ENCODE measurements around the gene RBM39. TPM values are rescaled to one million over a fixed set of nuclear protein-coding genes. Genes with fewer than 3 reads are reported as not detected.

RBM39 gene
- total and polyA plus RNA-seq, 2 experiments from 2014 or later = 259 to 413 TPM

DNA sequence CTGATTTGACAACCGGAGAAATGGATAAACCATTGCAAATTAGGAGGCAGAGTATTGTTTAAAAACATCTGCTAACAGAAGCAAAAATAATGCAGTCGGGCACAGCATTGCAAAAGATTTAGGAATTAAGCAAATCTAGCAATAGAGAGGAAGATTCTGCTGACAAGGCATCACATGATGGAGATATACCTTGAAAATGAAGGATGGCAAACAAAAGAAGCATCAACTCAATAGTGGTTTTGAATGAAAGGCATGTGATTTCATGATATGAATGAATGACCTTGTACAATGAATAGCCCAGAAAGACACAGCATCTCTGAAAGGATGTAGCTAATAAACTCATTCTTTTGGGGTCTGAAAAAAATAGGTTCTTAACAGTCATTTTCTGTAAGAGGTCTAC is 8.6 kb upstream of the RBM39 start:
- Histone ChIP-seq H3K4me1 (ENCODE audit: insufficient read depth) (no peaks in the 10 kb centered on the region), H2AFZ (no peak overlapping the region), H3K27ac (ENCODE audit: low read depth) (no peak overlapping the region), H3K4me3 (no peak overlapping the region), H4K20me1 (replicated peaks; ENCODE audit: insufficient read depth) (no peaks in the 10 kb centered on the region), H3K27me3 (ENCODE audit: insufficient read depth) (no peaks in the 10 kb centered on the region), H3K36me3 (ENCODE audit: insufficient read depth) (no peaks in the 10 kb centered on the region), H3F3A (replicated peaks; ENCODE audit: low read depth) (no peaks in the 10 kb centered on the region), H3K9me2 (ENCODE audit: insufficient read depth) (no peaks in the 10 kb centered on the region), H3K79me2 (replicated peaks; ENCODE audit: insufficient read depth) (no peaks in the 10 kb centered on the region), H3K4me2 (no peak overlapping the region)
- DNase-seq (ENCODE audit: low spot score) = no peak
- Mint-ChIP-seq H3K4me3 (no peak overlapping the region), H3K9me3 (no peaks in the 10 kb centered on the region), H3K27ac (no peak overlapping the region), H3K27me3 (ENCODE audit: insufficient read depth, low read depth, poor library complexity) (no peaks in the 10 kb centered on the region), H3K4me1 (no peaks in the 10 kb centered on the region), H3K36me3 (ENCODE audit: low read depth) (no peaks in the 10 kb centered on the region; the same call in 2 of the 3 replicates)
- ATAC-seq = no peak
- TF ChIP-seq JUNB (IDR thresholded peaks at IDR 0.05; ENCODE audit: unreplicated experiment) = no peak
- no peak for TF ChIP-seq POLR2AphosphoS5 (IDR thresholded peaks at IDR 0.05; ENCODE audit: low read depth)
- no peak for TF ChIP-seq CTCF (conservative IDR thresholded peaks at IDR 0.05; ENCODE audit: low read depth in 2 of 2)
- TF ChIP-seq, protein P1, sequence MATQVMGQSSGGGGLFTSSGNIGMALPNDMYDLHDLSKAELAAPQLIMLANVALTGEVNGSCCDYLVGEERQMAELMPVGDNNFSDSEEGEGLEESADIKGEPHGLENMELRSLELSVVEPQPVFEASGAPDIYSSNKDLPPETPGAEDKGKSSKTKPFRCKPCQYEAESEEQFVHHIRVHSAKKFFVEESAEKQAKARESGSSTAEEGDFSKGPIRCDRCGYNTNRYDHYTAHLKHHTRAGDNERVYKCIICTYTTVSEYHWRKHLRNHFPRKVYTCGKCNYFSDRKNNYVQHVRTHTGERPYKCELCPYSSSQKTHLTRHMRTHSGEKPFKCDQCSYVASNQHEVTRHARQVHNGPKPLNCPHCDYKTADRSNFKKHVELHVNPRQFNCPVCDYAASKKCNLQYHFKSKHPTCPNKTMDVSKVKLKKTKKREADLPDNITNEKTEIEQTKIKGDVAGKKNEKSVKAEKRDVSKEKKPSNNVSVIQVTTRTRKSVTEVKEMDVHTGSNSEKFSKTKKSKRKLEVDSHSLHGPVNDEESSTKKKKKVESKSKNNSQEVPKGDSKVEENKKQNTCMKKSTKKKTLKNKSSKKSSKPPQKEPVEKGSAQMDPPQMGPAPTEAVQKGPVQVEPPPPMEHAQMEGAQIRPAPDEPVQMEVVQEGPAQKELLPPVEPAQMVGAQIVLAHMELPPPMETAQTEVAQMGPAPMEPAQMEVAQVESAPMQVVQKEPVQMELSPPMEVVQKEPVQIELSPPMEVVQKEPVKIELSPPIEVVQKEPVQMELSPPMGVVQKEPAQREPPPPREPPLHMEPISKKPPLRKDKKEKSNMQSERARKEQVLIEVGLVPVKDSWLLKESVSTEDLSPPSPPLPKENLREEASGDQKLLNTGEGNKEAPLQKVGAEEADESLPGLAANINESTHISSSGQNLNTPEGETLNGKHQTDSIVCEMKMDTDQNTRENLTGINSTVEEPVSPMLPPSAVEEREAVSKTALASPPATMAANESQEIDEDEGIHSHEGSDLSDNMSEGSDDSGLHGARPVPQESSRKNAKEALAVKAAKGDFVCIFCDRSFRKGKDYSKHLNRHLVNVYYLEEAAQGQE (IDR thresholded peaks at IDR 0.05; ENCODE audit: unreplicated experiment) = no peak
- no peak for TF ChIP-seq ZNF331 (CRISPR knock-in tag; IDR thresholded peaks at IDR 0.05; ENCODE audit: low read depth)
- TF ChIP-seq ETS1 (IDR thresholded peaks at IDR 0.05) = no peak
- TF ChIP-seq CREB1 (CRISPR knock-in tag; IDR thresholded peaks at IDR 0.05; ENCODE audit: low read depth) = no peak
- TF ChIP-seq, protein P2, sequence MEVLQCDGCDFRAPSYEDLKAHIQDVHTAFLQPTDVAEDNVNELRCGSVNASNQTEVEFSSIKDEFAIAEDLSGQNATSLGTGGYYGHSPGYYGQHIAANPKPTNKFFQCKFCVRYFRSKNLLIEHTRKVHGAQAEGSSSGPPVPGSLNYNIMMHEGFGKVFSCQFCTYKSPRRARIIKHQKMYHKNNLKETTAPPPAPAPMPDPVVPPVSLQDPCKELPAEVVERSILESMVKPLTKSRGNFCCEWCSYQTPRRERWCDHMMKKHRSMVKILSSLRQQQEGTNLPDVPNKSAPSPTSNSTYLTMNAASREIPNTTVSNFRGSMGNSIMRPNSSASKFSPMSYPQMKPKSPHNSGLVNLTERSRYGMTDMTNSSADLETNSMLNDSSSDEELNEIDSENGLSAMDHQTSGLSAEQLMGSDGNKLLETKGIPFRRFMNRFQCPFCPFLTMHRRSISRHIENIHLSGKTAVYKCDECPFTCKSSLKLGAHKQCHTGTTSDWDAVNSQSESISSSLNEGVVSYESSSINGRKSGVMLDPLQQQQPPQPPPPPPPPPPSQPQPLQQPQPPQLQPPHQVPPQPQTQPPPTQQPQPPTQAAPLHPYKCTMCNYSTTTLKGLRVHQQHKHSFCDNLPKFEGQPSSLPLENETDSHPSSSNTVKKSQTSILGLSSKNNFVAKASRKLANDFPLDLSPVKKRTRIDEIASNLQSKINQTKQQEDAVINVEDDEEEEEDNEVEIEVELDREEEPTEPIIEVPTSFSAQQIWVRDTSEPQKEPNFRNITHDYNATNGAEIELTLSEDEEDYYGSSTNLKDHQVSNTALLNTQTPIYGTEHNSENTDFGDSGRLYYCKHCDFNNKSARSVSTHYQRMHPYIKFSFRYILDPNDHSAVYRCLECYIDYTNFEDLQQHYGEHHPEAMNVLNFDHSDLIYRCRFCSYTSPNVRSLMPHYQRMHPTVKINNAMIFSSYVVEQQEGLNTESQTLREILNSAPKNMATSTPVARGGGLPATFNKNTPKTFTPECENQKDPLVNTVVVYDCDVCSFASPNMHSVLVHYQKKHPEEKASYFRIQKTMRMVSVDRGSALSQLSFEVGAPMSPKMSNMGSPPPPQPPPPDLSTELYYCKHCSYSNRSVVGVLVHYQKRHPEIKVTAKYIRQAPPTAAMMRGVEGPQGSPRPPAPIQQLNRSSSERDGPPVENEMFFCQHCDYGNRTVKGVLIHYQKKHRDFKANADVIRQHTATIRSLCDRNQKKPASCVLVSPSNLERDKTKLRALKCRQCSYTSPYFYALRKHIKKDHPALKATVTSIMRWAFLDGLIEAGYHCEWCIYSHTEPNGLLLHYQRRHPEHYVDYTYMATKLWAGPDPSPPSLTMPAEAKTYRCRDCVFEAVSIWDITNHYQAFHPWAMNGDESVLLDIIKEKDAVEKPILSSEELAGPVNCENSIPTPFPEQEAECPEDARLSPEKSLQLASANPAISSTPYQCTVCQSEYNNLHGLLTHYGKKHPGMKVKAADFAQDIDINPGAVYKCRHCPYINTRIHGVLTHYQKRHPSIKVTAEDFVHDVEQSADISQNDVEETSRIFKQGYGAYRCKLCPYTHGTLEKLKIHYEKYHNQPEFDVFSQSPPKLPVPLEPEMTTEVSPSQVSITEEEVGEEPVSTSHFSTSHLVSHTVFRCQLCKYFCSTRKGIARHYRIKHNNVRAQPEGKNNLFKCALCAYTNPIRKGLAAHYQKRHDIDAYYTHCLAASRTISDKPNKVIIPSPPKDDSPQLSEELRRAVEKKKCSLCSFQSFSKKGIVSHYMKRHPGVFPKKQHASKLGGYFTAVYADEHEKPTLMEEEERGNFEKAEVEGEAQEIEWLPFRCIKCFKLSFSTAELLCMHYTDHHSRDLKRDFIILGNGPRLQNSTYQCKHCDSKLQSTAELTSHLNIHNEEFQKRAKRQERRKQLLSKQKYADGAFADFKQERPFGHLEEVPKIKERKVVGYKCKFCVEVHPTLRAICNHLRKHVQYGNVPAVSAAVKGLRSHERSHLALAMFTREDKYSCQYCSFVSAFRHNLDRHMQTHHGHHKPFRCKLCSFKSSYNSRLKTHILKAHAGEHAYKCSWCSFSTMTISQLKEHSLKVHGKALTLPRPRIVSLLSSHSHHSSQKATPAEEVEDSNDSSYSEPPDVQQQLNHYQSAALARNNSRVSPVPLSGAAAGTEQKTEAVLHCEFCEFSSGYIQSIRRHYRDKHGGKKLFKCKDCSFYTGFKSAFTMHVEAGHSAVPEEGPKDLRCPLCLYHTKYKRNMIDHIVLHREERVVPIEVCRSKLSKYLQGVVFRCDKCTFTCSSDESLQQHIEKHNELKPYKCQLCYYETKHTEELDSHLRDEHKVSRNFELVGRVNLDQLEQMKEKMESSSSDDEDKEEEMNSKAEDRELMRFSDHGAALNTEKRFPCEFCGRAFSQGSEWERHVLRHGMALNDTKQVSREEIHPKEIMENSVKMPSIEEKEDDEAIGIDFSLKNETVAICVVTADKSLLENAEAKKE (CRISPR knock-in tag; IDR thresholded peaks at IDR 0.05) = no peak
- no peak for TF ChIP-seq EZH2phosphoT487 (IDR thresholded peaks at IDR 0.05; ENCODE audit: unreplicated experiment)
- no peak for TF ChIP-seq ZNF114 (CRISPR knock-in tag; IDR thresholded peaks at IDR 0.05)
- TF ChIP-seq NANOG (IDR thresholded peaks at IDR 0.05; ENCODE audit: borderline replicate concordance) = no peak
- no peak for TF ChIP-seq EZH2 (IDR thresholded peaks at IDR 0.05; ENCODE audit: low read depth, unreplicated experiment)
- TF ChIP-seq STAT1 (IDR thresholded peaks at IDR 0.05; ENCODE audit: unreplicated experiment) = no peak

Measured in GM23338 (cell line).